GM12875 (cell line): ENCODE measurements around the gene CERS6.
"Not testable (repeated sequence)": the region's sequence is repeated elsewhere in the genome, so short reads cannot be mapped to it uniquely, and the experiment has no call there.

Experiments used
- H3K4me3 ChIP-seq: one replicate; pipeline ENCODE4 v1.5.1; 2011; ENCODE audit warnings: low read depth, low read length, control low read depth
- CTCF ChIP-seq: IDR thresholded peaks from 2 replicates; pipeline ENCODE4 v1.5.1; 2011; ENCODE audit warnings: low read depth, mild to moderate bottlenecking, control low read depth, inconsistent platforms, low read length, moderate library complexity, borderline replicate concordance; ENCODE audit not compliant: insufficient read depth

CERS6 gene

GRCh38 chr2:168782271-168782670 is 326.2 kb downstream of the CERS6 start:
- no peak overlapping the region for H3K4me3 ChIP-seq
- TF ChIP-seq CTCF, result no peak

- TF ChIP-seq CTCF, result no peak
- H3K4me3 ChIP-seq, result no peak overlapping the region
These were observed 328.9 kb downstream of the CERS6 start for GRCh38 chr2:168784993-168785392.

GRCh38 chr2:168787098-168787781 is 331.2 kb downstream of the CERS6 start:
- no peak overlapping the region for H3K4me3 ChIP-seq
- TF ChIP-seq CTCF, result no peak

DNA sequence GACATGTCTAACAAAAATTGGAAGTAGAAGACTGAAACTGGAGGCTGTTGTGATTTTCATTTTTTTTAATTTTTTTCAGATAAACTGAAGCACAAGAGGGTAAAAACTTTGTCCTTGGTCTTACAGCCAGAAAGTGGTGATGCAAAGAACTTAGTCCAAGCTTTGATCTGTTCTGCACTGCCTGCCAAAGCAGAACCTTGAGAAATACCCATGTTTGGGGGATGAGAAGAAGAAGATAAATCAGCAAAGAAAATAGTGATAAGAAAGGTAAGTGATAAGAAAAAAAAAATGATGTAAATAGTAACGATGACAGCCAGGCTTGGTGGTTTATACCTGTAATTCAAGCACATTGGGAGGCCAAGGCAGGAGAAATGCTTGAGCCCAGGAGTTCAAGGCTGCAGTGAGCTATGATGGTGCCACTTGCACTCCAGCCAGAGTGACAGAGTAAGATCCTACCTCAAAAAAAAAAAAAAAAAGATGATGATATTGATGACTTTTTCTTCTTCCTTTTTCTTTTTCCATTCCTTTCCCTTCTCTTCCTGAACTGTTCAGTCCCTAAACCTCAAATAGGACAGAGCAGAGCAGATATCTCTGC is 331.8 kb downstream of the CERS6 start:
- no peak overlapping the region for H3K4me3 ChIP-seq
- TF ChIP-seq CTCF, result no peak

GRCh38 chr2:168789776-168790175 is 333.7 kb downstream of the CERS6 start:
- no peak overlapping the region for H3K4me3 ChIP-seq
- no peak for TF ChIP-seq CTCF

DNA sequence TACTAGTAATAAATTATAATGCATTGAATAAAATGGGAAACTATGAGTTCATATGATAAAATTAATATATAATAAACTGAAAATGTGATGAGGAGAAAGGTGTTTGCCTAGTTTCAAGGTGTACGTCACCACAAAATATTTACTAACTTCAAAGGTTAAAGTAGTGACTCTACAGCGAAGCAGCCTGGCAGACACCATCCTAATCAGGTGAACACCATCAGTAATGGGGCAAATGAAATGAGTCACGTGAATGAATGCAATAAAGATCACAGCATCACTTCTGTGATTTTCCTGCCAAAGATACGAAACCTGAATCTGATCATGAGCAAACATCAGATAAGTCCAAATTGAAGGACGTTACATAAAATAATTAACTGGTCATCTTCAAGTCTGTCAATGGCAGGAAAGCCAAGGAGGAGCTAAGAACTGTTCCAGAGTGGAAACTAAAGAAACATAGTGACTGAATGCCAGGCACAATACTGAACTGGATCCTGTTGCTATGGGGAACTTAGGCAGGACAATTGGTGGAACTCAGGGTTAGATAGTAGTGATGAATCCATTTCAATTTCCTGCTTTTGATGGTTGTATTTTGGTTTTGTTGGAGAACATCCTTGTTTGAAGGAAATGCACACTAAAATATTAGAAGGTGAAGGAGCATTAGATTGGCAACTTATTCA is 334.3 kb downstream of the CERS6 start:
- TF ChIP-seq CTCF, result no peak
- no peak overlapping the region for H3K4me3 ChIP-seq

- H3K4me3 ChIP-seq, result not testable (repeated sequence)
These were observed 335.1 kb downstream of the CERS6 start for GRCh38 chr2:168791140-168791539.
